HG03159 (cell line): Measurements from ENCODE around the gene LACTB.

Experiments
- ATAC-seq: cut with Tn5 transposase; IDR thresholded peaks from one replicate; pipeline ENCODE4 v1.9.1; 2021; ENCODE audit warnings: mild to moderate bottlenecking, moderate library complexity; ENCODE audit not compliant: unreplicated experiment

Gene LACTB

GRCh38 chr15:63121382-63122001 lies at the start of gene LACTB:
LACTB (plus strand) TSS chr15:63121861; CDS start chr15:63121872, 11 bp downstream.
- ATAC-seq: peak; percentile 79

GRCh38 chr15:63072023-63072650 lies 49.5 kb upstream of the LACTB start:
- no peak for ATAC-seq

- ATAC-seq: no peak
Observed at GRCh38 chr15:63072809-63073277, 48.8 kb upstream of the LACTB start.

- no peak for ATAC-seq
Observed at GRCh38 chr15:63073497-63074172, 48.0 kb upstream of the LACTB start.

- ATAC-seq: no peak
Observed at GRCh38 chr15:63075015-63075983, 46.4 kb upstream of the LACTB start.

GRCh38 chr15:63075984-63076713 lies 45.5 kb upstream of the LACTB start:
- no peak for ATAC-seq

GRCh38 chr15:63076714-63077046 lies 45.0 kb upstream of the LACTB start:
- ATAC-seq: no peak

GRCh38 chr15:63077952-63078351 lies 43.7 kb upstream of the LACTB start:
- no peak for ATAC-seq

- ATAC-seq: no peak
Observed at GRCh38 chr15:63079947-63080626, 41.6 kb upstream of the LACTB start.

GRCh38 chr15:63080634-63081250 lies 40.9 kb upstream of the LACTB start:
- ATAC-seq: no peak

- ATAC-seq: no peak
Observed at GRCh38 chr15:63082366-63082765, 39.3 kb upstream of the LACTB start.

GRCh38 chr15:63083044-63083443 lies 38.6 kb upstream of the LACTB start:
- ATAC-seq: no peak

- no peak for ATAC-seq
Observed at GRCh38 chr15:63083541-63083940, 38.1 kb upstream of the LACTB start.

GRCh38 chr15:63084806-63085205 lies 36.9 kb upstream of the LACTB start:
- ATAC-seq: no peak

GRCh38 chr15:63085289-63085688 lies 36.4 kb upstream of the LACTB start:
- ATAC-seq: no peak

GRCh38 chr15:63086271-63086670 lies 35.4 kb upstream of the LACTB start:
- no peak for ATAC-seq

- no peak for ATAC-seq
Observed at GRCh38 chr15:63086947-63087346, 34.7 kb upstream of the LACTB start.

- ATAC-seq: no peak
Observed at GRCh38 chr15:63088533-63089245, 33.0 kb upstream of the LACTB start.
